Mesenchymal stem cell (in vitro differentiated cells and primary cell): ENCODE data around the gene SHISA7.
A peak's percentile ranks its signal among the peaks of the same experiment; 100 is the strongest.
"Not testable (repeated sequence)": the region's sequence is repeated elsewhere in the genome, so short reads cannot be mapped to it uniquely, and the experiment has no call there.

Experiments used
- DNase-seq: peaks from one replicate; pipeline ENCODE4 v3.0.0-alpha.2; 2013
- H2AFZ ChIP-seq: one replicate; pipeline ENCODE4 v1.6.1; 2013; ENCODE audit warnings: low read depth, mild to moderate bottlenecking, control low read depth, inconsistent platforms, low read length, moderate library complexity
- H2AK5ac ChIP-seq: 2 replicates; pipeline ENCODE4 v1.6.1; 2013; ENCODE audit warnings: low read length, moderate library complexity, mild to moderate bottlenecking, inconsistent platforms; ENCODE audit not compliant: severe bottlenecking
- H2BK120ac ChIP-seq: one replicate; pipeline ENCODE4 v1.6.1; 2013; ENCODE audit warnings: low read depth, mild to moderate bottlenecking, inconsistent platforms, low read length, moderate library complexity
- H2BK12ac ChIP-seq, 2 experiments: one replicate each; pipeline ENCODE4 v1.6.1; 2013; ENCODE audit warnings: inconsistent platforms in 2 of 2, low read length in 2 of 2, mild to moderate bottlenecking in 2 of 2, moderate library complexity in 2 of 2, control low read depth in 1 of 2
- H2BK15ac ChIP-seq: one replicate; pipeline ENCODE4 v1.6.1; 2013; ENCODE audit warnings: mild to moderate bottlenecking, low read depth, inconsistent platforms; ENCODE audit not compliant: poor library complexity, severe bottlenecking
- H2BK5ac ChIP-seq: 2 replicates; pipeline ENCODE4 v1.6.1; 2013; ENCODE audit warnings: low read depth, mild to moderate bottlenecking, low read length, control low read depth, inconsistent platforms; ENCODE audit not compliant: poor library complexity, severe bottlenecking
- H3K14ac ChIP-seq, 2 experiments: one replicate each; pipeline ENCODE4 v1.6.1; 2013; ENCODE audit warnings: inconsistent platforms in 2 of 2, low read length in 2 of 2, control low read depth in 1 of 2, mild to moderate bottlenecking in 1 of 2, moderate library complexity in 1 of 2
- H3K18ac ChIP-seq, 2 experiments: one replicate each; pipeline ENCODE4 v1.6.1; 2013; ENCODE audit warnings: inconsistent platforms in 2 of 2, low read length in 2 of 2, control low read depth in 1 of 2, low read depth in 1 of 2, mild to moderate bottlenecking in 1 of 2
- H3K23ac ChIP-seq, 2 experiments: one replicate each; pipeline ENCODE4 v1.6.1; 2013; ENCODE audit warnings: inconsistent platforms in 2 of 2, low read length in 2 of 2, mild to moderate bottlenecking in 2 of 2, moderate library complexity in 2 of 2, control low read depth in 1 of 2
- H3K27ac ChIP-seq: 2 replicates; pipeline ENCODE4 v1.5.1; 2013; ENCODE audit warnings: mild to moderate bottlenecking, moderate library complexity, low read length, control low read depth, inconsistent platforms; ENCODE audit not compliant: poor library complexity, severe bottlenecking
- H3K27me3 ChIP-seq, 2 experiments: 2 replicates each; pipeline versions ENCODE4 v1.6.1 to v1.7.0; 2013; ENCODE audit warnings: low read length in 2 of 2, mild to moderate bottlenecking in 2 of 2, moderate library complexity in 2 of 2, control low read depth in 1 of 2, inconsistent platforms in 1 of 2; ENCODE audit not compliant: control insufficient read depth in 1 of 2, insufficient read depth in 1 of 2
- H3K36me3 ChIP-seq, 2 experiments: 2 replicates each; pipeline versions ENCODE4 v1.6.1 to v1.7.0; 2013; ENCODE audit warnings: low read length in 2 of 2, control low read depth in 1 of 2, inconsistent platforms in 1 of 2, low read depth in 1 of 2, mild to moderate bottlenecking in 1 of 2; ENCODE audit not compliant: insufficient read depth in 2 of 2, control insufficient read depth in 1 of 2
- H3K4ac ChIP-seq, 2 experiments: one replicate each; pipeline ENCODE4 v1.6.1; 2013; ENCODE audit warnings: inconsistent platforms in 2 of 2, low read length in 2 of 2, mild to moderate bottlenecking in 2 of 2, moderate library complexity in 2 of 2, control low read depth in 1 of 2, low read depth in 1 of 2
- H3K4me1 ChIP-seq: 2 replicates; pipeline ENCODE4 v1.6.1; 2013; ENCODE audit warnings: low read depth, low read length, control low read depth; ENCODE audit not compliant: control insufficient read depth, insufficient read depth
- H3K4me2 ChIP-seq: 2 replicates; pipeline ENCODE4 v1.6.1; 2013; ENCODE audit warnings: low read length, mild to moderate bottlenecking, inconsistent platforms; ENCODE audit not compliant: poor library complexity, severe bottlenecking
- H3K4me3 ChIP-seq, 2 experiments: 2 replicates each; pipeline versions ENCODE4 v1.5.1 to v1.7.0; 2013; ENCODE audit warnings: low read length in 2 of 2, mild to moderate bottlenecking in 2 of 2, control low read depth in 1 of 2, low read depth in 1 of 2; ENCODE audit not compliant: insufficient read depth in 1 of 2
- H3K79me1 ChIP-seq: replicated peaks from 2 replicates; pipeline ENCODE4 v1.6.1; 2013; ENCODE audit warnings: mild to moderate bottlenecking, control low read depth, low read length, inconsistent platforms; ENCODE audit not compliant: poor library complexity, severe bottlenecking
- H3K9ac ChIP-seq: 2 replicates; pipeline ENCODE4 v1.7.0; 2013; ENCODE audit warnings: mild to moderate bottlenecking, low read length, moderate library complexity
- H3K9me3 ChIP-seq: 2 replicates; pipeline ENCODE4 v1.7.0; 2013; ENCODE audit warnings: mild to moderate bottlenecking, low read length; ENCODE audit not compliant: control insufficient read depth
- H4K8ac ChIP-seq: one replicate; pipeline ENCODE4 v1.6.1; 2013; ENCODE audit warnings: inconsistent platforms, mild to moderate bottlenecking, low read length, moderate library complexity
- H4K91ac ChIP-seq: one replicate; pipeline ENCODE4 v1.6.1; 2013; ENCODE audit warnings: mild to moderate bottlenecking, low read length, inconsistent platforms
- WGBS: methylation state at CpG from one replicate; pipeline ENCODE4 v1.1.7; 2013; ENCODE audit warnings: mixed read lengths; 5-methylcytosine and 5-hydroxymethylcytosine counted together

The SHISA7 gene

DNA sequence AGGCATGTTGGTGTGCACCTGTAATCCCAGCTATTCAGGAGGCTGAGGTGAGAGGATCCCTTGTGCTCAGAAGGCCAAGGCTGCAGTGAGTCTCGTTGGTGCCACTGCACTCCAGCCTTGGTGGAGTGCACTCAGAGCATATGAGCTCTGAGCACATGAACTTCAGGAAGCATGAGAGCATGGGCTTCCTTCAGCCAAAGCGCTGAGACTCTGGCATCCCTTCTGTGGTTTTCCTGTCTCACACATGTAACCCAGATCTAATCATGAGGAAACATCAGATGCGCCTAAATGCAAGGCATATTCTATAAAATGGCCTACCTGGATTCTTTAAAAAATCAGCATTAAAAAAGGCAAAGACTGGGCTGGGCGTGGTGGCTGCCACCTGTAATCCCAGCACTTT, 21.8 kb downstream of the SHISA7 start:
- not testable (repeated sequence) for H3K9ac ChIP-seq, H3K4ac ChIP-seq, H2AK5ac ChIP-seq, H3K9me3 ChIP-seq, H3K18ac ChIP-seq, H2BK5ac ChIP-seq, H3K79me1 ChIP-seq, H3K36me3 ChIP-seq, H2BK15ac ChIP-seq, H4K91ac ChIP-seq, H3K27ac ChIP-seq, H3K23ac ChIP-seq, H2BK120ac ChIP-seq, H3K14ac ChIP-seq, H3K4me3 ChIP-seq, DNase-seq, H2AFZ ChIP-seq, H3K4me1 ChIP-seq, H4K8ac ChIP-seq, H3K4me2 ChIP-seq, H2BK12ac ChIP-seq
- peaks cover 17 to 42% of the 10 kb centered on the region in 2 experiments for H3K27me3 ChIP-seq
- WGBS: 76% methylated on average over 4 of the region's 4 CpGs

DNA sequence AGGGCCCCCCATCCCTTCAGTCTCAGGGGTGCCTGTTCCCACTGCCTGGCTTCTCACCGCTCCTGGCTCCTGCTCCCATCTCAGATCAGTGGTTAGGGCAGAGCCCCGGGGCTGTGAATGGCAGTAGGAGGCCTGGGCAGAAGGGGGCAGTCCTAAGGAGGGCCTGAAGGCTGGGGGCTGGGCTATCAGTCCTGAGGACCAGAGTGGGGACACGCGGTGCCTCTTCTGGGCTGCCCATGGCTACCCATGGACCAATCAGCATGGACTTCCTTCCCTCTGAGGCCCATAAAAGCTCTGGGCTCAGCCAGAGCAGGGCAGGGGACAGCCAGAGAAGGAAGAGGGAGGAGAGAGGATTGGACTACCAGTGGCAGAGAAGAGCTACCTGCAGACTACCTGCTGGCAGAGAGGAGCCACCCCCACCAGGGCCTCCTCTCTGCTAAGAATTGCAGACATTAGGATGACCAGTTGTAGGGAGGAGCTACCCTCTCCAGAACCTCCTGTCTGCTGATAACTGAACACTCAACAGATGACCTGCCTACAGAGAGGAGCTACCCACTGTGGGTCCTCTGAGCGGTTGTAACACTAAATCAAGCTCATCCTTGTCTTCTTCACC, 23.4 kb downstream of the SHISA7 start:
- H3K4me1 ChIP-seq: no peaks in the 10 kb centered on the region
- H4K8ac ChIP-seq: no peak overlapping the region
- no peak overlapping the region for H3K4ac ChIP-seq
- H2BK120ac ChIP-seq: no peak overlapping the region
- H2AFZ ChIP-seq: no peak overlapping the region
- no peak overlapping the region for H2BK15ac ChIP-seq
- no peak overlapping the region for H3K14ac ChIP-seq
- H4K91ac ChIP-seq: no peak overlapping the region
- H3K9me3 ChIP-seq: no peaks in the 10 kb centered on the region
- peaks cover 17 to 37% of the 10 kb centered on the region in 2 experiments for H3K27me3 ChIP-seq
- no peak overlapping the region for H2BK12ac ChIP-seq
- H3K4me3 ChIP-seq: no peak overlapping the region
- no peak overlapping the region for H2BK5ac ChIP-seq
- 74% methylated on average over 5 of the region's 5 CpGs for WGBS
- H3K4me2 ChIP-seq: no peak overlapping the region
- no peaks in the 10 kb centered on the region for H3K36me3 ChIP-seq
- no peak overlapping the region for H3K18ac ChIP-seq
- no peak overlapping the region for H3K9ac ChIP-seq
- no peak overlapping the region for H3K23ac ChIP-seq
- H2AK5ac ChIP-seq: no peak overlapping the region
- no peak for DNase-seq
- no peaks in the 10 kb centered on the region for H3K79me1 ChIP-seq
- no peak overlapping the region for H3K27ac ChIP-seq

DNA sequence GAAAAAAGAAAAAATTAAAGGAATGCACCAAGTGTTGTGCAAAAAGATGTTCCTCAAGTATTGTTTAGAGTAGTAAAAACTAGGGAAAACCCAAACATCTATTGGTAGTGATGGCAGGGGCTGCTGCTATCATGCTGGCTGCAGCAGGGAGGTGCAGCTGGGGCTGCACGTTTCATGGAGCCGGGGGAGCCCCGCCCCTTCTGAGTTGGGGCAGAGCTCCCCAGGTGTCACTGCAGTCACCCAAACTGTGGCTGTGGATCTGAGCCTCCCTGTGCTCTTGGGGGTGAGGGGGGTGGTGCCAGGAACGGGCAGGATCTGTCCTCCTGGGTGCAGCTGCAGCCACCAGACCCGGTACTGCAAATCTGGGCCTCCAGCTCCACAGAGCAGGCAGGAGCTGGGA, 24.0 kb downstream of the SHISA7 start:
- no peak overlapping the region for H3K23ac ChIP-seq
- 79% methylated on average over 5 of the region's 5 CpGs for WGBS
- no peak overlapping the region for H2BK12ac ChIP-seq
- H4K8ac ChIP-seq: no peak overlapping the region
- no peak overlapping the region for H2BK15ac ChIP-seq
- H3K18ac ChIP-seq: no peak overlapping the region
- H2BK120ac ChIP-seq: no peak overlapping the region
- H2AK5ac ChIP-seq: no peak overlapping the region
- H3K4me1 ChIP-seq: no peaks in the 10 kb centered on the region
- H3K36me3 ChIP-seq: no peaks in the 10 kb centered on the region
- H3K27ac ChIP-seq: no peak overlapping the region
- H3K79me1 ChIP-seq: no peaks in the 10 kb centered on the region
- H3K9me3 ChIP-seq: no peaks in the 10 kb centered on the region
- DNase-seq: no peak
- H3K14ac ChIP-seq: no peak overlapping the region
- no peak overlapping the region for H3K4ac ChIP-seq
- no peak overlapping the region for H2AFZ ChIP-seq
- H4K91ac ChIP-seq: no peak overlapping the region
- peaks cover 12 to 32% of the 10 kb centered on the region in 2 experiments for H3K27me3 ChIP-seq
- no peak overlapping the region for H3K9ac ChIP-seq
- H3K4me3 ChIP-seq: no peak overlapping the region
- no peak overlapping the region for H2BK5ac ChIP-seq
- H3K4me2 ChIP-seq: no peak overlapping the region

DNA sequence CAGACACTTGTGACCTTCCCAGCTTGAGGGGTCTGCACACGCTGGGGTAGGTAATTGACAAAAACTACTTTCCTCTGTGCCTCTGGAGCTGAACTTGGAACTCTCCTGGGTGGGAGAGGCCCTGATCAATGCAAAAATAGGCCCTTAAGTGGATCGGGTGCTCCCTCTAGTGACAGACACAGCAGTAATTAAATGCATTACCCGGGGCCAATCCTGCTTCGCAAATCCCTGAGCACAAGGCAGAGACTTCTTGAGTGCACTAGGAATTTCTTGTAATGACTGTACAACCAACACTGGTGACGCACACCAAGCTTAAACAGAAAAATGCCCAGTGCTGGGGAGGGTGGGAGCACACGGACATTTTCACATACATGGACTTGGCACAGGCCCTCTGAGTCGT, 24.9 kb downstream of the SHISA7 start:
- Histone ChIP-seq H3K27ac (no peak overlapping the region), H2BK5ac (no peak overlapping the region), H3K14ac (no peak overlapping the region), H2BK12ac (no peak overlapping the region), H3K23ac (no peak overlapping the region), H4K91ac (no peak overlapping the region), H3K18ac (no peak overlapping the region), H3K4me2 (no peak overlapping the region), H3K4ac (no peak overlapping the region), H3K36me3 (no peaks in the 10 kb centered on the region), H2AK5ac (no peak overlapping the region), H3K9me3 (no peaks in the 10 kb centered on the region), H4K8ac (no peak overlapping the region), H3K4me3 (no peak overlapping the region), H2AFZ (no peak overlapping the region), H2BK120ac (no peak overlapping the region), H3K9ac (no peak overlapping the region), H3K4me1 (no peaks in the 10 kb centered on the region), H3K27me3 (peaks cover 9 to 26% of the 10 kb centered on the region in 2 experiments), H3K79me1 (no peaks in the 10 kb centered on the region), H2BK15ac (no peak overlapping the region)
- peak; percentile 86 for DNase-seq
- 20% methylated on average over 7 of the region's 7 CpGs for WGBS
